ENCODE measurements around the gene RREB1. TPM values are rescaled to one million over a fixed set of nuclear protein-coding genes. Genes with fewer than 3 reads are reported as not detected.

The RREB1 gene
- total and polyA plus RNA-seq, 2 of the 4 experiments (the other 2 are of a cell fraction): 8.4 to 14.5 TPM

- Histone ChIP-seq H3K36me3 (ENCODE audit: control insufficient read depth, insufficient read depth, low read length) (no peaks in the 10 kb centered on the region), H2BK15ac (ENCODE audit: low read depth, low read length) (no peak overlapping the region), H4K20me1 (ENCODE audit: insufficient read depth, low read length) (no peaks in the 10 kb centered on the region), H2BK5ac (ENCODE audit: low read depth, low read length, poor library complexity, severe bottlenecking) (no peak overlapping the region), H2BK120ac (ENCODE audit: low read depth, low read length) (no peak overlapping the region), H3K27me3 (ENCODE audit: control insufficient read depth, insufficient read depth, low read length) (no peaks in the 10 kb centered on the region), H3K4ac (ENCODE audit: low read depth, low read length) (no peak overlapping the region), H3K79me1 (ENCODE audit: low read depth in 1 of 2, low read length in 2 of 2) (no peaks in the 10 kb centered on the region), H4K5ac (ENCODE audit: low read depth, low read length) (no peak overlapping the region), H3K4me3 (ENCODE audit: insufficient read depth, low read depth, low read length) (no peak overlapping the region), H3K9ac (ENCODE audit: low read depth, low read length) (no peak overlapping the region), H3K18ac (ENCODE audit: low read depth, low read length) (no peak overlapping the region), H3K9me1 (ENCODE audit: insufficient read depth, low read length) (peaks cover 6% of the 10 kb centered on the region), H4K91ac (ENCODE audit: insufficient read depth, low read depth, low read length) (no peak overlapping the region), H2AK5ac (ENCODE audit: low read depth, low read length) (no peak overlapping the region), H3K14ac (replicated peaks; ENCODE audit: low read depth, low read length) (no peak overlapping the region), H2AK9ac (replicated peaks; ENCODE audit: low read depth, low read length, poor library complexity) (no peak overlapping the region), H3K27ac (ENCODE audit: insufficient read depth, low read length) (no peak overlapping the region), H2AFZ (replicated peaks; ENCODE audit: low read length, poor library complexity) (peak overlapping the region; percentile 49), H3K4me1 (ENCODE audit: control insufficient read depth, insufficient read depth, low read length) (peaks cover 2% of the 10 kb centered on the region), H3K9me3 (ENCODE audit: control insufficient read depth, insufficient read depth, low read length) (no peaks in the 10 kb centered on the region), H4K8ac (ENCODE audit: low read depth in 2 of 2, low read length in 2 of 2) (no peak overlapping the region), H3K4me2 (ENCODE audit: low read depth, low read length) (no peak overlapping the region), H3K23ac (ENCODE audit: low read depth, low read length) (no peak overlapping the region; the same call in 1 of the 2 replicates), H2BK20ac (ENCODE audit: low read depth, low read length) (no peak overlapping the region), H3K56ac (ENCODE audit: extremely low read depth, insufficient read depth, low read length) (no peak overlapping the region)
- WGBS, 2 experiments (ENCODE audit: extremely low coverage in 2 of 2, insufficient read length in 1 of 2): 84% methylated on average over 2 of the region's 11 CpGs; no CpG with 5 or more reads in 1 of the 2 experiments
- no peak for TF ChIP-seq CTCF (conservative IDR thresholded peaks at IDR 0.05; ENCODE audit: low read depth, low read length)
- TF ChIP-seq RAD21 (IDR thresholded peaks at IDR 0.05; ENCODE audit: low read length): no peak
- no peak for TF ChIP-seq CHD1 (IDR thresholded peaks at IDR 0.05; ENCODE audit: low read depth, low read length)
- TF ChIP-seq CEBPB (IDR thresholded peaks at IDR 0.05; ENCODE audit: low read depth, low read length): no peak
- TF ChIP-seq SMC3 (IDR thresholded peaks at IDR 0.05; ENCODE audit: low read depth, low read length): no peak
- no peak for TF ChIP-seq BHLHE40 (IDR thresholded peaks at IDR 0.05; ENCODE audit: low read depth, low read length)
- TF ChIP-seq RFX5 (IDR thresholded peaks at IDR 0.05; ENCODE audit: low read depth, low read length): no peak
- no peak for TF ChIP-seq USF2 (IDR thresholded peaks at IDR 0.05; ENCODE audit: low read depth, low read length)
- no peak for TF ChIP-seq MAFK (IDR thresholded peaks at IDR 0.05; ENCODE audit: low read depth, low read length)
- TF ChIP-seq FOS (IDR thresholded peaks at IDR 0.05; ENCODE audit: low read depth, low read length): no peak
- no peak for TF ChIP-seq MAZ (IDR thresholded peaks at IDR 0.05; ENCODE audit: borderline replicate concordance, low read depth, low read length)
- TF ChIP-seq ELK1 (IDR thresholded peaks at IDR 0.05; ENCODE audit: borderline replicate concordance, low read depth, low read length): no peak
- no peak for TF ChIP-seq RCOR1 (IDR thresholded peaks at IDR 0.05; ENCODE audit: insufficient replicate concordance, low read length)
- no peak for TF ChIP-seq MXI1 (IDR thresholded peaks at IDR 0.05; ENCODE audit: borderline replicate concordance, low read depth, low read length)
- no peak for TF ChIP-seq NFE2L2 (IDR thresholded peaks at IDR 0.05; ENCODE audit: low read depth, low read length)
- TF ChIP-seq POLR2A (IDR thresholded peaks at IDR 0.05; ENCODE audit: low read depth, low read length): no peak
- ATAC-seq (ENCODE audit: low read depth) (no peak), DNase-seq (no peak)
- CTCF ChIA-PET: no interaction called here
- POLR2A ChIA-PET (ENCODE audit: unreplicated experiment): no interaction called here
- intact Hi-C loops (cut with micrococcal nuclease) (no loop called here), in situ Hi-C loops (cut with MboI; ENCODE audit: low sequenced_read_pairs) (no loop called here), dilution Hi-C loops (cut with HindIII; ENCODE audit: low sequenced_read_pairs, unreplicated experiment) (no loop called here)
- no TSS peak for BruUV-seq (replicated peaks)
These were observed 45.2 kb upstream of the RREB1 start for GRCh38 chr6:7062451-7063162.
